HG02642 (cell line): ENCODE results near the gene ZC3H12D.

Experiments
- ATAC-seq: cut with Tn5 transposase; IDR thresholded peaks from one replicate; pipeline ENCODE4 v1.9.1; 2021; ENCODE audit warnings: mild to moderate bottlenecking; ENCODE audit not compliant: unreplicated experiment, poor library complexity

Gene ZC3H12D

DNA sequence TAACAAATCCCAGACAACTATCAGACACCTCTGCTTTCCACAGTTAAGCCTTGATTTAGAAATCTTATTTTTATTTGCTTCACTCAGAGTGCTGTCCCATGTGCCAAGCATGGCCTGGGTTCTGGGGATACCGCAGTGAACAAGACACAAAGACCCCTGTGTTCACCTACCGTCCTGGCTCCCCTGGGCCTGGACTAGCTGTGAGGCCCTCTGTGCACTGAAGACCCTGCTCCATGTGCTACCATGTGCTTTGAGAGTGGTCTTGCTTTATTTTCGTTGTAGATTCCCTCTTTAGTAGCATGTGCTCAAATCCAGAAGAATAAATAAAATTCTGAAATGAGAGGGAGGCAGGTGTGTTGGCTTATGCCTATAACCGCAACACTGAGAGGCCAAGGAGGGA is 62.2 kb downstream of the ZC3H12D start:
- no peak for ATAC-seq

DNA sequence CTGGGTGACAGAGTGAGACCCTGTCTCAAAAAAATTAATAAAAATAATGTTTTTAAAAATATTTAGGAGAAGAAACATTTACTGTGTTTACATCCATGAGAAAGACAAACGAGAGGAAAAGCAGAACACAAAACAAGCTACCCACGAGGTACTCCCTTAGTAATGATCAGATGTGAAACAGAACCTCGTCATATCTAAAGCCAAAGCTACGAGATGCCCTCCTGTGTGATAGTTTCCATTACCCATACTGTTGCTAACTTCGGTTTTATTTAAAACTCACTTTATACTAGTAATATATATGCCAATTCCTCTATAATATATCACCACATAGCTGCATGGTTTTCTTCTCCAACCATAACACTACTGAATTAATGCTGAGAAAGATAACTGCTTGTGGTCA is 63.7 kb downstream of the ZC3H12D start:
- ATAC-seq, result no peak

DNA sequence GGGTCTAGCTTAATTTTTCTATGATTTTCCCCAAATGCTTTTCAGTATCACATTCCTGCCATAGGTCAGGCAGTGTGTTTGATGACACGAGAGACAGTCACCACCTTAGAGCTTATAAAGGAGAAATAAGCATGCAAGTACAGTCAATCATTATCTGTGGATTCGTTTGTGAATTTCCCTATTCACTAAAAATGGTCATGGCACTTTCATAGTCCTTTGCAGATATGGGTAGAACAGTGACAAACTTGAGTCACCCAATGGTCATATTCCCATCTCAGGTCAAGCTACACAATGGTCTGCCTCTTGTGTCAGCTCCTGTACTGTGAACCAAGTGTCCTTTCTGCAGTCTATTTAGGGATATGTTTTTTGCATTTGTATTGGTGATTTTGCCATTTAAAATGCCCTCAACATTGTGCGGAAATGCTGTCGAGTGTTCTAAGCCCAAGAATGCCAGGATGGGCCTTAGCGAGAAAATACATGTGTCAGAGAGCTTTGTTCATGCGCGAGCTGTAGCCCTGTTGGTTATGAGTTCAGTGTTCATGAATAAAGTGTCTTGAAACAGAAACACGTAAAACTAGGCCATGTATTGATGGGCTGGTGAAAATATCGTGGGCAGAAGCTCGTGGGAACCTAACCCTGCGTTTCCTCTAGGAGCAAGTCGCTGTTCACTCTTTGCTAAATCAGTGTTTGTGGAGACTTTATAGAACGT is 65.0 kb downstream of the ZC3H12D start:
- no peak for ATAC-seq

DNA sequence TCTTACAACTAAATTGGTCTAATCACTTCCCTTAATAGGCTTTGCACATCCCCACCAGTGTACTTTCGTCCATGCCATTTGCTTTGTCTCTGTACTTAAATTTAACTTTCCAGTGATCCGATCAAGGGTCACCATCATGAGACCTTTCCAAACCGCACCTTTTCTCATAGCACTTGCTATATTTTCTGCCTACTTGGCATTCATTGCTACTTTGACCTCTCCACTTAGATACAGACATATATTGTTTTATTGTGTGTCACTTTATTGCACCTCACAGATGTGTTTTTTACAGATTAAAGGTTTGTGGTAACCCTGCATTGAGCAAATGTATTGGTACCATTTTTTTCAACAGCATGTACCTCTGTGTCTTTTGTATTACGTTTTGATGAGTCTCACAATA is 70.0 kb downstream of the ZC3H12D start:
- no peak for ATAC-seq

DNA sequence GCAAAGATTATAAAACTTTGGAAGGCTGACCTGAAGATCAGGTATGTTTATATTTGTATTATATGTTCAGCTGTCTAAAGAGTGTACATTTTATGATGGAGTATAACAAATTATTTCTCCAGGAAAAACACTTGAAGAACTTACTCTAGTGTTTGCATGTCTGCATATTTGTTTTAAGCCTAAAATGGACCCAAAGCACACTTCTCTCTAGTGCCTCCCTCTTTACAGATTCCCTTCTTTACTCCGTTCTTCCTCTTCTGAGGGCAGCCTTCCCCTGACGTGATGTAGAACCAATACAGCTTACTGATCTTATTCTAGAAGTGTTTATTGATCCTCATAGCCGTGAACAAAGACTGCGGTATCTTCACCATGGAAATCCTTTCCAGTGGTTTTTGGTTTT is 70.8 kb downstream of the ZC3H12D start:
- no peak for ATAC-seq

DNA sequence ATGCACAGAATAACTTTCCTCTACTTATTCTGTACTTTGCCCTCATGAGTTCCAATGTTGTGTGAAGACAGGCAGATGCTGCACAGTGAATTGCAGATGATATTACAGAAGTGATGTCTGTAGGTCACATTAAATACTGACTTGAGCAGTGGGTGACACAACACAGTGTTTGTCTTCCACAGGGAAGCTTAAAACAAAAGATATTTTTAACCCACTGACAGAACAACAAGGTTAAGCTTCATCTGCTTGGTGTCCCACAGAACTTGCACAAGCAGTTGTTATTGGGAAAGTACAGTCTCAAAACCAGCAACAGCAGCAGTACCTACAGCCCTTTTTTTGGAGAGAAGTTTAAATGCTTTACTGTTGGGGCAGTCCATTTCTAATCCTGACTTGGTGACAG is 74.3 kb downstream of the ZC3H12D start:
- no peak for ATAC-seq

DNA sequence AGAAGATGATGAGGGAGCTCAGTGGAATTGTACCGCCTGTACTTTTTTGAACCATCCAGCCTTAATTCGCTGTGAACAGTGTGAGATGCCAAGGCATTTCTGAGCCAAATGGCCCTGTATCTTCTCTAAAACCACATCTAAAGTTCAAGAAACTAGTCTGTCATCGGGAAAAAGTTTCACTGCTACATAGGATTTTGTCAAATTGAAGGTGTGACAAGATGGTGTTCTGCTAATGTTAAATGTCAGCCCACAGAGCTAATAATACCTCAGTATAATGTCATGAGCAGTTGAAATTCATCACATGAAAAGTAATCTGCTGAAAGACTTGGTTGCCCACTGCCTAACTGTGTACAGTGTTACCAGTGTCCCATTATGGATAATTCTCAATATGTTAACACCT is 75.2 kb downstream of the ZC3H12D start:
- no peak for ATAC-seq

DNA sequence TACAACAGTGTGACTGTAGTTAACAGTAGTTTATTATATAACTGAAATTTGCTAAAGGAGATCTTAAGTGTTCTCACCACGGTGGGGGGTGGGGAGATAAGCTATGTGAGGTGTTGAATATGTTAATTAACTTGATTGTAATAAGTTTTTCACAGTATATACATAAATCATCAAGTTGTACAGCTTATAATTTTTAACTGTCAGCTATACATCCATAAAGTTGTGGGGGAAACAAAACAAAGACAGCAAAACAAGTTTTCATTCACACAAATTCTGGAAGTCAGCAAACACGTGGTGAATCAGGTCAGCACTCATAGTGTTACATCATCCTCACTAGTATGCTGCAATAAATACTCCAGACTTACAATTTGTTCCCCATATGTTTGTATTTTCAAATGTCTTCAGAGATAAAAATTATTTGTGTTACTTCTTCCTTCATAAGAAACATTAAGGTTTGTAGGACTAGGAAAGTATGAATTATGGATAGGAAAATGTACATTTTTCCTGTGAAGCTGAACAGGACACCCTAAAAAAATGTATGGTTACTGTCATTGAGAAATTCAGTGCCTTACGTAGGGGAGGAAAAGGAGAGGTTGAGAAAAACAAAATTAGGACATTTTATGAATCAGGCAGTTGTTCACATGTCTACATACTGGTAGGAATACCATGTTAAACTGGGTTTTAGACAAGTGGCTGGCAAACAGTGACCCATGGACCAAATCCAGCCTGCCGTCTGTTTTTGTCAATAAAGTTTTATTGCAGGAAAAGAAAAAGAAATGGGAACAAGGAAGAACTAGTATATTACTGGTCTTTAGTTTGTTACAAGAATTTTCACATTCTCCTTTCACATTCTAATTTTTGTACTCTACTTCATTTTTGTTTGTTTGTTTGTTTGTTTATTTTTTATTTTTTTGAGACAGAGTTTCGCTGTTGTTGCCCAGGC is 78.7 kb downstream of the ZC3H12D start:
- no peak for ATAC-seq

DNA sequence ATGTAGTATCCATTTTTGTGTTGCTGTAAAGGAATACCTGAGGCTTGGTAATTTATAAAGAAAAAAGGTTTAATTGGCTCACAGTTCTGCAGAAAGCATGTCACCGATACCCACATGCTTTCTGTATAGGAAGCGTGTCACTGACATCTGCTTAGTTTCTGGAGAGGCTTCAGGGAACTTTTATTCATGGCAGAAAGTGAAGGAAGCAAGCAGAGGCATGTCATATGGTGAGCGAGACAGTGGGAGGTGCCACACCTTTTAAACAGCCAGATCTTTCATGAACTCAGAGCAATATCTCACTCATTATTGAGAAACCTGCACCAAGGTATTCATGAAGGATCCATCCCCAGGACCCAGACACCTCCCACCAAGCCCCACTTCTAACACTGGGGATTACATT is 81.3 kb downstream of the ZC3H12D start:
- ATAC-seq, result no peak

DNA sequence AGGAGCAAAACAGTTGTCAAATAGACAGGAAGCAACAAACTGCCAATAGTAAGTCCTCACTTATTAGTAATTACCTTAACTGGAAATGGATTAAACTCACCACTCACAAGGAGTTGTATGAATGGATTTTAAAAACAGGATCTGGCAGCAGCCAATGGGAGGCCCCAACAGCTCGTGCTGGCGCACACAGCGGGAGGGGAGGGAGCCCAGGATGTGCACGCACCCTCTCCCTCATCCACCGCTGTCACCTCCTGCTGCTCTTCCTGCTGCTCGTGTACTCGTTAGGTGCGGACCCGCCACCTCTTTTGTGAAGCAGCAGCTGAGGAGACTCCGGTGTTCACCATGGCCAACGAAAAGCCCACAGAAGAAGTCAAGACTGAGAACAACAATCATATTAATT is 84.8 kb downstream of the ZC3H12D start, which contains the start of gene SUMO4:
TSS of gene SUMO4 (plus strand) at position 213 of the 400 bp plus-strand sequence. CDS start at position 343, 130 bp downstream.
- no peak for ATAC-seq

DNA sequence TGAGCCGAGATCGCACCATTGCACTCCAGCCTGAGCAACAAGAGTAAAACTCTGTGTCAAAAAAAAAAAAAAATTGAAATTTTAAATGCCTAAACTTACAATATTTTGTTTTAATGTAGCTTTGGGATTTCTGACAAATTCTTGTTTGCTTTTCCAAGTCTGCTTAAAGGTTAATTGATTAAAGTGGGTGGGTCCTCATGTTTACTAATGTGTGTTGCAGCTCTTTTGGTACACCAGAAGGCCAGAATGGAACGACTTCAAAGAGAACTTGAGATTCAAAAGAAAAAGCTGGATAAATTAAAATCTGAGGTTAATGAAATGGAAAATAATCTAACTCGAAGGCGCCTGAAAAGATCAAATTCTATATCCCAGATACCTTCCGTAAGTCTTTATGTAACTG is 87.4 kb downstream of the ZC3H12D start:
- ATAC-seq, result no peak
